ENCODE results near the gene NUP85. TPM values are rescaled to one million over a fixed set of nuclear protein-coding genes. Genes with fewer than 3 reads are reported as not detected.

Gene NUP85
- 81.9 to 92.7 TPM (median 88.3 TPM) in 5 replicates for total RNA-seq (2022; extraction: Qiagen RNA extraction)

GRCh38 chr17:75205037-75205792 lies at the start of gene NUP85:
NUP85 (plus strand) TSS chr17:75205679; CDS start chr17:75205762, 83 bp downstream.

GRCh38 chr17:75182569-75183436 lies 22.7 kb upstream of the NUP85 start, which contains the start of gene SUMO2:
SUMO2 (minus strand) TSS chr17:75182959; CDS start chr17:75182834, 125 bp downstream.

GRCh38 chr17:75261336-75262111 lies 56.0 kb downstream of the NUP85 start, which contains the start of the genes GGA3 and MRPS7:
GGA3 (minus strand) TSS chr17:75261606; CDS start chr17:75261587, 19 bp downstream.
MRPS7 (plus strand) TSS chr17:75261879; CDS start chr17:75261901, 22 bp downstream.

GRCh38 chr17:75270966-75271232 lies 65.4 kb downstream of the NUP85 start, which contains the start of gene MIF4GD:
MIF4GD (minus strand) TSS chr17:75271231; CDS start chr17:75270195, 1,036 bp downstream.

Other genes starting within 250 kb of the NUP85 start
- 15.4 to 22.7 TPM (median 20.5 TPM) in 5 replicates for gene HID1, start 232.9 kb upstream of the NUP85 start, total RNA-seq (2022; extraction: Qiagen RNA extraction)
- 61.8 to 95.0 TPM (median 90.1 TPM) in 5 replicates for gene CDR2L, start 218.0 kb upstream of the NUP85 start, total RNA-seq (2022; extraction: Qiagen RNA extraction)
- 75.2 to 81.8 TPM (median 75.7 TPM) in 5 replicates for gene MRPL58, start 193.0 kb upstream of the NUP85 start, total RNA-seq (2022; extraction: Qiagen RNA extraction)
- 441 to 627 TPM (median 467 TPM) in 5 replicates for gene ATP5PD, start 158.7 kb upstream of the NUP85 start, total RNA-seq (2022; extraction: Qiagen RNA extraction)
- gene KCTD2, start 158.5 kb upstream of the NUP85 start, total RNA-seq (2022; extraction: Qiagen RNA extraction) = 28.7 to 33.4 TPM (median 32.0 TPM) in 5 replicates
- 18.7 to 33.7 TPM (median 28.8 TPM) in 5 replicates for gene SLC16A5, start 117.7 kb upstream of the NUP85 start, total RNA-seq (2022; extraction: Qiagen RNA extraction)
- gene ARMC7, start 95.7 kb upstream of the NUP85 start, total RNA-seq (2022; extraction: Qiagen RNA extraction) = 15.6 to 21.9 TPM (median 16.6 TPM) in 5 replicates
- 87.1 to 129 TPM (median 120 TPM) in 5 replicates for gene NT5C, start 73.9 kb upstream of the NUP85 start, total RNA-seq (2022; extraction: Qiagen RNA extraction)
- gene JPT1, start 51.2 kb upstream of the NUP85 start, total RNA-seq (2022; extraction: Qiagen RNA extraction) = 672 to 869 TPM (median 737 TPM) in 5 replicates
- 381 to 425 TPM (median 407 TPM) in 5 replicates for gene SUMO2, start 22.7 kb upstream of the NUP85 start, total RNA-seq (2022; extraction: Qiagen RNA extraction)
- 17.2 to 30.2 TPM (median 25.7 TPM) in 5 replicates for gene GGA3, start 55.9 kb downstream of the NUP85 start, total RNA-seq (2022; extraction: Qiagen RNA extraction)
- 144 to 167 TPM (median 154 TPM) in 5 replicates for gene MRPS7, start 56.2 kb downstream of the NUP85 start, total RNA-seq (2022; extraction: Qiagen RNA extraction)
- gene MIF4GD, start 65.6 kb downstream of the NUP85 start, total RNA-seq (2022; extraction: Qiagen RNA extraction) = 32.6 to 35.4 TPM (median 33.3 TPM) in 5 replicates
- gene SLC25A19, start 83.8 kb downstream of the NUP85 start, total RNA-seq (2022; extraction: Qiagen RNA extraction) = 13.9 to 16.2 TPM (median 15.3 TPM) in 5 replicates
- 81.3 to 125 TPM (median 108 TPM) in 5 replicates for gene GRB2, start 200.0 kb downstream of the NUP85 start, total RNA-seq (2022; extraction: Qiagen RNA extraction)